Gastrocnemius medialis (tissue), 4 donors: ENCODE measurements around the gene GNB1L.

Source experiments
- CTCF ChIP-seq, 5 experiments: fragments of 450-650 bp in 3 of 5; fragments of 200-600 bp in 2 of 5; sonication (generic) in 2 of 5; IDR thresholded peaks in 4 of 5; conservative IDR thresholded peaks in 1 of 5; 1 replicate in 4 of 5; 2 replicates in 1 of 5; pipeline ENCODE4 v1.5.1; 2016 to 2019; ENCODE audit warnings: antibody characterized with exemption in 5 of 5, mild to moderate bottlenecking in 3 of 5, moderate library complexity in 3 of 5
- POLR2A ChIP-seq, 2 donors: fragments of 450-650 bp; IDR thresholded peaks; one replicate each; pipeline ENCODE4 v1.6.1; 2017; ENCODE audit warnings: antibody characterized with exemption in 2 of 2, mild to moderate bottlenecking in 2 of 2, moderate library complexity in 2 of 2

- TF ChIP-seq CTCF (IDR thresholded peaks at IDR 0.05 in 4 of 5, conservative IDR thresholded peaks at IDR 0.05 in 1 of 5) (no peak), POLR2A (IDR thresholded peaks at IDR 0.05) (no peak)
Observed at GRCh38 chr22:19774628-19775027, 80.0 kb downstream of the GNB1L start.
